Amniotic stem cell (primary cell): ENCODE measurements around the gene IFI16.
"Not testable (repeated sequence)": the region's sequence is repeated elsewhere in the genome, so short reads cannot be mapped to it uniquely, and the experiment has no call there.

Source experiments
- DNase-seq: peaks from one replicate; lab custom pipeline; 2025; lab: John Stamatoyannopoulos, UW

IFI16 gene

GRCh38 chr1:159098596-159098995 lies 88.9 kb downstream of the IFI16 start:
- DNase-seq: no peak

- DNase-seq: no peak
These were observed 90.9 kb downstream of the IFI16 start for GRCh38 chr1:159100589-159100988.

DNA sequence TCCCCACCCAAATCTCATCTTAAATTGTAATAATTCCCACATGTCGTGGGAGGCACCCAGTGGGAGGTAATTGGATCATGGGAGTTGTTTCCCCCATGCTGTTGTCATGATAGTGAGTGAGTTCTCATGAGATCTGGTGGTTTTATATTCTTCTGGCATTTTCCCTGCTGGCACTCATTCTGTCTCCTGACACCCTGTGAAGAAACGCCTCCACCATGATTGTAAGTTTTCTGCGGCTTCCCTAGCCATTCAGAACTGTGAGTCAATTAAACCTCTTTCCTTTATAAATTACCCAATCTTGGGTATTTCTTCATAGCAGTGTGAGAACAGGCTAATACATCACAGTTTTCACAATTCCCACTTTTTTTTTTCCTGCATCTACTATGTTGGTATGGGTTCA lies 93.3 kb downstream of the IFI16 start:
- DNase-seq: not testable (repeated sequence)
